Endothelial cell of umbilical vein (primary cell): Measurements from ENCODE around the gene ZNRF3. TPM values are rescaled to one million over a fixed set of nuclear protein-coding genes. Genes with fewer than 3 reads are reported as not detected.
A peak's percentile ranks its signal among the peaks of the same experiment; 100 is the strongest.

Experiments used
- BruUV-seq: library from RNA; stranded (reverse); fragments of 400-500 nt; replicated peaks from 2 replicates; lab custom pipeline; 2021; lab: Mats Ljungman, UMichigan
- CTCF ChIA-PET: fragments of 300-600, 350-600 bp; sonication (Branson Sonifier 250); formaldehyde crosslinking; loops from one replicate; lab custom pipeline; 2021; ENCODE audit warnings: antibody characterized with exemption, inconsistent platforms; lab: Charles Lee
- POLR2A ChIA-PET: fragments of 300-600, 350-600 bp; sonication (Branson Sonifier 250); formaldehyde crosslinking; loops from one replicate; lab custom pipeline; 2021; ENCODE audit warnings: antibody characterized with exemption, inconsistent platforms; lab: Charles Lee
- DNase-seq: peaks from one replicate; pipeline ENCODE4 v3.0.0-alpha.2; 2011; ENCODE audit warnings: low read depth, low spot score
- FAIRE-seq: peaks from 2 replicates; lab custom pipeline; 2011; peaks lifted over from hg19 to GRCh38; lab: Jason Lieb, UNC
- H2AFZ ChIP-seq: 2 replicates; pipeline ENCODE4 v1.6.0; 2012; ENCODE audit warnings: low read depth, low read length, control low read depth, inconsistent platforms
- H3K27ac ChIP-seq: 2 replicates; pipeline ENCODE4 v1.5.1; 2011; ENCODE audit warnings: low read depth, mild to moderate bottlenecking, control low read depth, low read length, moderate library complexity; ENCODE audit not compliant: insufficient read depth
- H3K27me3 ChIP-seq, 2 experiments: 2 replicates each; pipeline versions ENCODE4 v1.6.0 to v1.6.1; 2011; ENCODE audit warnings: low read length in 2 of 2, mixed read lengths in 1 of 2; ENCODE audit not compliant: control insufficient read depth in 2 of 2, insufficient read depth in 2 of 2
- H3K36me3 ChIP-seq, 2 experiments: 2 replicates in 1 of 2; 3 replicates in 1 of 2; pipeline ENCODE4 v1.5.1; 2011; ENCODE audit warnings: low read length in 2 of 2, mild to moderate bottlenecking in 1 of 2, moderate library complexity in 1 of 2; ENCODE audit not compliant: control insufficient read depth in 2 of 2, insufficient read depth in 2 of 2; ENCODE audit errors: extremely low read depth in 1 of 2
- H3K4me1 ChIP-seq: 3 replicates; pipeline ENCODE4 v1.5.1; 2011; ENCODE audit warnings: mild to moderate bottlenecking, low read length; ENCODE audit not compliant: control insufficient read depth, insufficient read depth; ENCODE audit errors: extremely low read depth
- H3K4me2 ChIP-seq: 2 replicates; pipeline ENCODE4 v1.6.1; 2011; ENCODE audit warnings: low read length, control low read depth, mixed read lengths; ENCODE audit not compliant: insufficient read depth
- H3K4me3 ChIP-seq, 3 experiments: fragments of 200-600 bp in 1 of 3; sonication (generic), shearing (Covaris generic) in 1 of 3; replicated peaks in 1 of 3; 2 replicates each; pipeline ENCODE4 v1.5.1; 2011 to 2016; ENCODE audit warnings: control low read depth in 3 of 3, low read length in 3 of 3, mild to moderate bottlenecking in 2 of 3, inconsistent platforms in 1 of 3, low read depth in 1 of 3, moderate library complexity in 1 of 3; ENCODE audit not compliant: insufficient read depth in 1 of 3
- H3K79me2 ChIP-seq: 2 replicates; pipeline ENCODE4 v1.6.0; 2012; ENCODE audit warnings: low read length, inconsistent platforms; ENCODE audit not compliant: control insufficient read depth, insufficient read depth
- H3K9ac ChIP-seq: replicated peaks from 2 replicates; pipeline ENCODE3; 2011; ENCODE audit warnings: low read length, control low read depth; ENCODE audit not compliant: insufficient read depth; ENCODE audit errors: extremely low read depth
- H3K9me1 ChIP-seq: replicated peaks from 3 replicates; pipeline ENCODE4 v1.6.0; 2011; ENCODE audit warnings: mild to moderate bottlenecking, low read length; ENCODE audit not compliant: control insufficient read depth, insufficient read depth; ENCODE audit errors: extremely low read depth
- H3K9me3 ChIP-seq: replicated peaks from 2 replicates; pipeline ENCODE4 v1.5.1; 2012; ENCODE audit warnings: low read length, inconsistent platforms; ENCODE audit not compliant: control insufficient read depth, insufficient read depth
- H4K20me1 ChIP-seq: replicated peaks from 2 replicates; pipeline ENCODE3; 2011; ENCODE audit warnings: mild to moderate bottlenecking, low read length; ENCODE audit not compliant: control insufficient read depth, insufficient read depth; ENCODE audit errors: extremely low read depth
- CTCF ChIP-seq, 2 donors: IDR thresholded peaks; 1 replicate in 1 of 2; 2 replicates in 1 of 2; pipeline ENCODE4 v1.5.1; 2011; ENCODE audit warnings: low read length in 2 of 2, mild to moderate bottlenecking in 2 of 2, moderate library complexity in 2 of 2, control low read depth in 1 of 2, inconsistent platforms in 1 of 2, low read depth in 1 of 2; ENCODE audit not compliant: insufficient read depth in 1 of 2; ENCODE audit errors: extremely low read depth in 1 of 2
- EZH2 ChIP-seq: IDR thresholded peaks from 2 replicates; pipeline ENCODE4 v1.6.1; 2012; ENCODE audit warnings: borderline replicate concordance, low read depth, mild to moderate bottlenecking, moderate library complexity, low read length, inconsistent platforms; ENCODE audit not compliant: severe bottlenecking
- GATA2 ChIP-seq: IDR thresholded peaks from 2 replicates; pipeline ENCODE4 v1.7.0; 2011; ENCODE audit warnings: low read depth, mild to moderate bottlenecking, moderate library complexity, mixed read lengths, low read length; ENCODE audit not compliant: insufficient read length, insufficient read depth
- JUN ChIP-seq: IDR thresholded peaks from 2 replicates; pipeline ENCODE4 v1.6.1; 2011; ENCODE audit warnings: borderline replicate concordance, low read depth; ENCODE audit not compliant: insufficient read length, insufficient read depth
- POLR2A ChIP-seq: IDR thresholded peaks from 2 replicates; pipeline ENCODE4 v1.6.1; 2012; ENCODE audit warnings: low read depth, mild to moderate bottlenecking, control low read depth, low read length
- dilution Hi-C: fragments of 300-500 bp; cut with MboI; formaldehyde crosslinking; loops from one replicate; pipeline ENCODE4 v1.15.0; 2019; ENCODE audit warnings: low sequenced_read_pairs; ENCODE audit not compliant: extremely low pct_ligation_motif_present
- intact Hi-C: fragments of 100-400 bp; cut with micrococcal nuclease; formaldehyde crosslinking; loops from one replicate; pipeline ENCODE4 v1.10.0; 2022
- polyA plus RNA-seq, 4 experiments: library from polyadenylated mRNA; depleted of rRNA in 3 of 4; stranded (reverse) in 3 of 4; unstranded in 1 of 4; fragments of >200 nt; gene quantifications; 2 replicates each; pipeline versions ENCODE4 v1.2.1 to v1.2.3, GENCODE V29; 2011 to 2012; ENCODE audit warnings: missing spikeins in 1 of 4
- total RNA-seq: library from RNA; stranded (reverse); gene quantifications from 2 replicates; pipeline ENCODE4 v1.2.3, GENCODE V29; 2021

The ZNRF3 gene
- total and polyA plus RNA-seq, 2 donors (not counting 3 experiments of a cell fraction or from before 2014, with no cell fraction given), result 2.7 to 5.2 TPM

DNA sequence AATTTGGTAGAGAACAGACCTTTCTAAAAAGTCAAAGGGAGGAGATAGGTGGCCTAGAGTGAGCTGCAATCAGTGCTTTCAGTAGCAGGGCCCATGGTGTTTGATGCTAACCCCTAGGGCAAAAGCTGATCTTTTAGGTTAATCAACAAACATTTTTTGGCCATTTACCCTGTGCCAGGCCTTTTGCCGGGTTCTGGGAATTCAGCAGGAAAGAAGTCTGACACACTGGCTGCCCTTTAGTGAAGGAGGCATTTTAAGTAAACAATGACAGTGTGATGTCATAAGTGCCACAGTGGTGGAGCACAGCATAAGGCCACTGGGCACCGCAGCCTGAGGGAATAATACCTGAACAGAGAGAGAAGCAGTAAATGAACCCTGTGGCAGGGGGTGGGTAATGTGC is 149.2 kb downstream of the ZNRF3 start:
- no peak overlapping the region for H2AFZ ChIP-seq
- no peak overlapping the region for H3K4me3 ChIP-seq
- no peaks in the 10 kb centered on the region for H4K20me1 ChIP-seq
- H3K9me1 ChIP-seq, result no peaks in the 10 kb centered on the region
- H3K4me2 ChIP-seq, result peak overlapping the region; percentile 23
- no peaks in the 10 kb centered on the region for H3K36me3 ChIP-seq
- H3K79me2 ChIP-seq, result no peaks in the 10 kb centered on the region
- peaks cover 27% of the 10 kb centered on the region for H3K4me1 ChIP-seq
- intact Hi-C loops (loop anchor here (5.0 kb wide), 1 partner anchor 100 kb away; no protein-coding TSS in a partner anchor), dilution Hi-C loops (no loop called here)
- CTCF ChIA-PET, result interaction anchor here (1.8 to 3.2 kb wide), 3 partner anchors 8 to 432 kb away, joined by 6 to 38 read pairs (median 23); no protein-coding TSS in a partner anchor
- TF ChIP-seq CTCF (IDR thresholded peaks at IDR 0.05; ENCODE audit: extremely low read depth in 1 of 2, insufficient read depth in 1 of 2, low read depth in 1 of 2, low read length in 2 of 2), result no peak
- TF ChIP-seq JUN, result peak; percentile 42
- TF ChIP-seq POLR2A, result no peak
- TF ChIP-seq EZH2, result no peak
- peak overlapping the region; percentile 24 for H3K9ac ChIP-seq
- no TSS peak for BruUV-seq
- POLR2A ChIA-PET, result no interaction called here
- H3K27me3 ChIP-seq, result no peaks in the 10 kb centered on the region
- DNase-seq, result peak; percentile 57
- H3K27ac ChIP-seq, result peak overlapping the region; percentile 99
- H3K9me3 ChIP-seq, result no peaks in the 10 kb centered on the region
- peak; percentile 87 for FAIRE-seq

- FAIRE-seq, result no peak
- intact Hi-C loops, result no loop called here
- BruUV-seq, result no TSS peak
These were observed 154.1 kb downstream of the ZNRF3 start for GRCh38 chr22:29037340-29037932.

More at GRCh38 chr22:29037340-29037932, 154.1 kb downstream of the ZNRF3 start:
- H3K9ac ChIP-seq, result no peak overlapping the region
- H3K9me1 ChIP-seq, result no peaks in the 10 kb centered on the region
- no peak overlapping the region for H3K4me3 ChIP-seq
- dilution Hi-C loops, result no loop called here
- H3K9me3 ChIP-seq, result no peaks in the 10 kb centered on the region
- no peak overlapping the region for H2AFZ ChIP-seq
- H3K27ac ChIP-seq, result no peak overlapping the region
- ChIA-PET POLR2A (no interaction called here), CTCF (interaction anchor here (10.2 kb wide), 1 partner anchor 179 kb away, joined by 256 read pairs; no protein-coding TSS in a partner anchor)
- no peaks in the 10 kb centered on the region for H3K27me3 ChIP-seq
- DNase-seq, result no peak
- H3K4me1 ChIP-seq, result peaks cover 20% of the 10 kb centered on the region
- no peaks in the 10 kb centered on the region for H3K36me3 ChIP-seq
- no peaks in the 10 kb centered on the region for H3K79me2 ChIP-seq
- no peaks in the 10 kb centered on the region for H4K20me1 ChIP-seq
- TF ChIP-seq GATA2 (no peak), JUN (no peak), CTCF (IDR thresholded peaks at IDR 0.05; ENCODE audit: extremely low read depth in 1 of 2, insufficient read depth in 1 of 2, low read depth in 1 of 2, low read length in 2 of 2) (no peak)
- H3K4me2 ChIP-seq, result no peak overlapping the region
